ENCODE results near the gene CES1. TPM values are rescaled to one million over a fixed set of nuclear protein-coding genes. Genes with fewer than 3 reads are reported as not detected.
"Not testable (repeated sequence)": the region's sequence is repeated elsewhere in the genome, so short reads cannot be mapped to it uniquely, and the experiment has no call there.

The CES1 gene
- total RNA-seq, 1 donor from 2014 or later = not detected

DNA sequence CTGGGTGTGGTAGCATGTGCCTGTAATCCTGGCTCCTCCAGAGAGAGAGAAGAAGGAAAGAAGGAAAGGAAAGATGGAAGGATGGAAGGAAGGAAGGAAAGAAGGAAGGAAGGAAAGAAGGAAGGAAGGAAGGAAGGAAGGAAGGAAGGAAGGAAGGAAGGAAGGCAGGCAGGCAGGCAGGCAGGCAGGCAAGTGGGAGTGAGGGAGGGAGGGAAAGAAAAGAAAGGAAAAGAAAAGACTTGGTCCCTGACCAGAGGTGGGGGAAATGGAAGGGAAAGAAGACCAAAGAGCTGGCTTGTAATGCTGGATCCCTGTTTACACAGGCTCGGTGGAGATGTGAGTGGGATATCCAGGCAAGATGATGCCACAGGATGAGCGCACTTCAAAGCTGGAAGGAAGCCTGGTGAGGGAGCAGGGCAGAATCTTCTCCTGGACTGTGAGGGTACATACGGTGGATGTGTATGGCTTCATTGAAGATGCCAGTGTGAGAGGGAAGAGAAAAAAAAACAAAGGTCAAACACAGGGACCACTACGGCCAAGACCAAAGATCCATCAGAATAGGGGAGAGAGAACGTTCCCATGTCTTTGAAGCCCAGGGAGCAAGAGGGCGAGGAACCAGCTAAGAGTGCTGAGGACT, 2.1 kb downstream of the CES1 start:
- H3K27me3 ChIP-seq (ENCODE audit: control insufficient read depth, insufficient read depth, low read length) = no peaks in the 10 kb centered on the region
- DNase-seq (ENCODE audit: low read depth) = no peak
- H3K36me3 ChIP-seq (ENCODE audit: control insufficient read depth, insufficient read depth, low read length) = no peaks in the 10 kb centered on the region
- TF ChIP-seq, protein P1, sequence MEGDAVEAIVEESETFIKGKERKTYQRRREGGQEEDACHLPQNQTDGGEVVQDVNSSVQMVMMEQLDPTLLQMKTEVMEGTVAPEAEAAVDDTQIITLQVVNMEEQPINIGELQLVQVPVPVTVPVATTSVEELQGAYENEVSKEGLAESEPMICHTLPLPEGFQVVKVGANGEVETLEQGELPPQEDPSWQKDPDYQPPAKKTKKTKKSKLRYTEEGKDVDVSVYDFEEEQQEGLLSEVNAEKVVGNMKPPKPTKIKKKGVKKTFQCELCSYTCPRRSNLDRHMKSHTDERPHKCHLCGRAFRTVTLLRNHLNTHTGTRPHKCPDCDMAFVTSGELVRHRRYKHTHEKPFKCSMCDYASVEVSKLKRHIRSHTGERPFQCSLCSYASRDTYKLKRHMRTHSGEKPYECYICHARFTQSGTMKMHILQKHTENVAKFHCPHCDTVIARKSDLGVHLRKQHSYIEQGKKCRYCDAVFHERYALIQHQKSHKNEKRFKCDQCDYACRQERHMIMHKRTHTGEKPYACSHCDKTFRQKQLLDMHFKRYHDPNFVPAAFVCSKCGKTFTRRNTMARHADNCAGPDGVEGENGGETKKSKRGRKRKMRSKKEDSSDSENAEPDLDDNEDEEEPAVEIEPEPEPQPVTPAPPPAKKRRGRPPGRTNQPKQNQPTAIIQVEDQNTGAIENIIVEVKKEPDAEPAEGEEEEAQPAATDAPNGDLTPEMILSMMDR (IDR thresholded peaks at IDR 0.05; ENCODE audit: insufficient read depth, low read length, poor library complexity, severe bottlenecking) = no peak
- H3K4me3 ChIP-seq (ENCODE audit: low read depth, low read length) = no peak overlapping the region

DNA sequence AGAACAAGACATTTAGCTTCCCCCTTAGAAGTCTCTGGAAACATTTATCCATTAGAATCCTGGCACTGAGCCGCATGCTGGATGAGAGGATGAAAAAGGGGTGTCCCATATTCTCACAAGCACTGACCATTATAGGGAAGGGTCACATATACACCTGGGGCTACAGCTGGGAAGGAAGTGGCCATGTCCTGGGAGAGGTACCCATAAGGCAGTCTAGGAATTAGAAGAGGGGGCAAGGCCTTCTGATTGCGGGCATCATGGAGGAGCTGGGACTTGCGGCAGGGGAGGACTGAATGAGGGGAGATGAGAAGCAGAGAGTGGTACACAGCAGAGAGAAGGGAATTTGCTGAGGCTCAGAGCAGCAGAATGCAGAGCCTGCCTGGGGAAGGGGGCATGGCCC, 3.7 kb downstream of the CES1 start:
- not testable (repeated sequence) for H3K36me3 ChIP-seq (ENCODE audit: control insufficient read depth, insufficient read depth, low read length); DNase-seq (ENCODE audit: low read depth); H3K27me3 ChIP-seq (ENCODE audit: control insufficient read depth, insufficient read depth, low read length); H3K4me3 ChIP-seq (ENCODE audit: low read depth, low read length)

DNA sequence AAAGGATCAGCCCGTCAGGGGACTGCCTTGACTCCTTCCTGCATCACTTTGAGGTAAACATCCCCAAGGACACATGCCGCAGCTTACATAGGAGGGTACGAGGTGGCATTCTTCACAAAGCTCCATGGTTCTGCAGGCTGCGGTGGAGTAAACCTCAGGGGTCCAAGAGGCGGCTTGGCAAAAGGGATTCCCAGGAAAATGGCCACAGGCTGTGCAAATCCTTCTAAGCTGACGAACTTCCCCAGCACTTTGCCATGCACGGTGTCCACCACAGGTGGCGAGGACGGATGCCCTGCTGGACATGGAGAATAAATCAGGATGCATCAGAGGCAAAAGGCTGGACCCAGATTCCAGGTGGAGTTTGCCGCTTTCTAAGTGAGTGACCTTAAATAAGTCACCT, 4.2 kb downstream of the CES1 start:
- H3K27me3 ChIP-seq (ENCODE audit: control insufficient read depth, insufficient read depth, low read length) = no peaks in the 10 kb centered on the region
- H3K4me3 ChIP-seq (ENCODE audit: low read depth, low read length) = no peak overlapping the region
- TF ChIP-seq, protein P1 (IDR thresholded peaks at IDR 0.05; ENCODE audit: insufficient read depth, low read length, poor library complexity, severe bottlenecking) = no peak
- no peaks in the 10 kb centered on the region for H3K36me3 ChIP-seq (ENCODE audit: control insufficient read depth, insufficient read depth, low read length)
- no peak for DNase-seq (ENCODE audit: low read depth)

DNA sequence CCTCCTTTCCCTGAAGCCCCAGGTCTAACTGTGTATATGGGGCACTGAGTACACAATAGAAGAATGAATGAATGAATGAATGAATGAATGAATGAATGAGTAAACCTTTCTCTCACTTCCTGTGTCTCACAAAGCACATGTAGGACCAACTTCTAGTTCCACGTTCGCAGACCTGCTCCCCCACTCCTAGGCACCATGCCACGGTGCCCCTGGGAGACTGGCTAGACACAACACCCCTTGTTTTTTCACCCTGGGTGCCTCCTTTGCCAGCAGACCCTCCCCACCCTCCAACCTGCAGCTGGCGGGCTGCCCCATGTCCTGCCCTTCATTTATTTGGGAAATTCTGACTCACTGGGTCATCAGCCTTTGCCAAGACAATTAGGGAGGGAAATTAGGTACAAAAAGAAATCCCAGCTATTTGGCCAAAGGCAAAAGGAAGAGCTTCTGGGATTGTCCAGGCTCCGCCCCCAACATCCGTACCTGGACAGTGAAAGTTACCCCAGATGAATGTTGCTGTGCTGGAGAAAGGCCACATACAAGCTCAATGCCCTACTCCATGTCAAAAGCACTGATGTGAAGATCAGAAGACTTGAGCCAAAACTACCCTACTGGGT, 7.7 kb downstream of the CES1 start:
- Histone ChIP-seq H3K27me3 (ENCODE audit: control insufficient read depth, insufficient read depth, low read length) (no peaks in the 10 kb centered on the region), H3K4me3 (ENCODE audit: low read depth, low read length) (no peak overlapping the region), H3K36me3 (ENCODE audit: control insufficient read depth, insufficient read depth, low read length) (no peaks in the 10 kb centered on the region)
- TF ChIP-seq, protein P1 (IDR thresholded peaks at IDR 0.05; ENCODE audit: insufficient read depth, low read length, poor library complexity, severe bottlenecking) = no peak
- DNase-seq (ENCODE audit: low read depth) = no peak

DNA sequence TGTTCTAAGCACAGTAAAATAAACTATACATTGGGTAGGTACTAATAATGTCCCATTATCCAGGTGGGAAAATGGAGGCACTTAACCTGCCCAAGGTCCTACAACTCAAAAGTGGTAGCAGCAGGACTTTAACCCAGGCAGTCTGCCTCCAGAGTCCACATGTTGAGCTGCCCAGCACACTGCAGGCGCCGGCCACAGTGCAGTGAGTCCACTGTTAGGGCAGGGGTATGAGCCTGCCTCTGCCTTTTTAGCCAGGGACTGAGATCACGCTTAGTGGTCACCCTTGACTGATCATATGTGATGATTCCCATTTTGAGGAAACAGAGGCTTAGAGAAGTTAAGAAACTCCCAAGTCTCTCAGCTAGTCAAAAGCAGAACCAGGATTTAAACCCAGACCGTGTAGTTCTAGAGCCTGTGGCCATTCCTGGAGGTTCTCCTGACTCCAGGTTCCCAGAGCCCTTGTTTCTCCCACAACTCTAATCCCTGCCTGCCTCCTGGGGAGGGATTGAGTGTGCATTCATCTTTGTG, 8.4 kb downstream of the CES1 start:
- Histone ChIP-seq H3K4me3 (ENCODE audit: low read depth, low read length) (no peak overlapping the region), H3K36me3 (ENCODE audit: control insufficient read depth, insufficient read depth, low read length) (no peaks in the 10 kb centered on the region), H3K27me3 (ENCODE audit: control insufficient read depth, insufficient read depth, low read length) (no peaks in the 10 kb centered on the region)
- no peak for DNase-seq (ENCODE audit: low read depth)
- TF ChIP-seq, protein P1 (IDR thresholded peaks at IDR 0.05; ENCODE audit: insufficient read depth, low read length, poor library complexity, severe bottlenecking) = no peak

DNA sequence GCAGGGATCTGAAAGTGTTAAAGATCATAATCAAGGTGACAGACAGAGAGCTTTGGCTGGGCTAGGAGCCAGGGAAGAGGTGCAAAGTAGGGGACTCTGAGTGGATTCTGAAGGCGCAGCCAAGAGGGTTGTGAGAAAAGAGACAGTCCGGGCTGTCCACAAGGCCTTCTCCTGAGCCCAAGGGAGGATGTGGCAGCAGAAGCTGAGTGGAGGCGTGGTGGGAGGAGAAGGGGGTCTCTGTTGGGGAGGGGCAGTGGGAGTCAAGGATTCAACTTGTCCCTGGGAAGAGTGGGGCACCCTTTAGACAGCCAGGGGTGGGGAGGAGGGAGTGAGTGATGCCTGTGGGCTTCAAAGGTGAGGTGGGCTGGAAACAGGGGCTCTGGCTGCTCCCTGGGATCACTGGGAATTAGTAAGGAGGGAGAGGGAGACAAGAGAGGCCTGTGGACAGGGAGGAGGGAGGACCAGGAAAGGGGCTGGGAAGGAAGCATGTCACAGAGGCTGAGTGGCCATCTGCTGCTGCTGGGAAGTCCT, 10.6 kb downstream of the CES1 start:
- Histone ChIP-seq H3K4me3 (ENCODE audit: low read depth, low read length) (no peak overlapping the region), H3K36me3 (ENCODE audit: control insufficient read depth, insufficient read depth, low read length) (no peaks in the 10 kb centered on the region), H3K27me3 (ENCODE audit: control insufficient read depth, insufficient read depth, low read length) (no peaks in the 10 kb centered on the region)
- DNase-seq (ENCODE audit: low read depth) = no peak
- TF ChIP-seq, protein P1 (IDR thresholded peaks at IDR 0.05; ENCODE audit: insufficient read depth, low read length, poor library complexity, severe bottlenecking) = no peak

Measured in kidney epithelial cell (primary cell).